WTC11 (cell line): ENCODE measurements around the gene MICAL3. TPM values are rescaled to one million over a fixed set of nuclear protein-coding genes. Genes with fewer than 3 reads are reported as not detected.

Source experiments
- ATAC-seq: fragments of 200-7000 bp; cut with Tn5 transposase; 2 replicates; pipeline ENCODE4 v1.10.0; 2021; ENCODE audit warnings: mild to moderate bottlenecking, moderate library complexity
- CTCF ChIA-PET: fragments of 300-600 bp; sonication (Branson Sonifier 250); formaldehyde crosslinking; loops from one replicate; lab custom pipeline; 2021; ENCODE audit warnings: antibody characterized with exemption; lab: Charles Lee
- POLR2A ChIA-PET: fragments of 350-600 bp; sonication (Branson Sonifier 250); formaldehyde crosslinking; loops from one replicate; lab custom pipeline; 2021; ENCODE audit warnings: antibody characterized with exemption; lab: Charles Lee
- DNase-seq: peaks from one replicate; pipeline ENCODE4 v3.0.0; 2021; ENCODE audit warnings: low spot score
- H3K27ac Mint-ChIP-seq: 2 replicates; pipeline ENCODE4 v1.8.0; 2021; ENCODE audit warnings: mixed read lengths
- H3K27me3 Mint-ChIP-seq: 2 replicates; pipeline ENCODE4 v1.8.0; 2021; ENCODE audit warnings: low read depth, mild to moderate bottlenecking, moderate library complexity, mixed read lengths
- H3K36me3 Mint-ChIP-seq: 2 replicates; pipeline ENCODE4 v1.8.0; 2021; ENCODE audit warnings: mixed read lengths
- H3K4me1 Mint-ChIP-seq: 2 replicates; pipeline ENCODE4 v1.8.0; 2022; ENCODE audit warnings: mixed read lengths
- H3K4me3 Mint-ChIP-seq: 2 replicates; pipeline ENCODE4 v1.8.0; 2021; ENCODE audit warnings: mild to moderate bottlenecking, moderate library complexity, mixed read lengths
- H3K9me3 Mint-ChIP-seq: 2 replicates; pipeline ENCODE4 v1.8.0; 2021; ENCODE audit warnings: mixed read lengths
- ATF2 ChIP-seq: sonication (generic); formaldehyde crosslinking; IDR thresholded peaks from 2 replicates; pipeline ENCODE4 v1.8.1; 2022; ENCODE audit warnings: low read depth, missing genetic modification reagents, borderline replicate concordance
- CTCF ChIP-seq: fragments of 200-600 bp; IDR thresholded peaks from 2 replicates; pipeline ENCODE4 v1.8.0; 2022; ENCODE audit warnings: antibody characterized with exemption
- EMX1 ChIP-seq: fragments of 250-450 bp; sonication (Bioruptor Pico); IDR thresholded peaks from 2 replicates; pipeline ENCODE4 v1.8.0; 2021; ENCODE audit warnings: mild to moderate bottlenecking
- ETV6 ChIP-seq: sonication (generic); formaldehyde crosslinking; IDR thresholded peaks from 2 replicates; pipeline ENCODE4 v1.8.1; 2022; ENCODE audit warnings: mild to moderate bottlenecking, missing genetic modification reagents
- FOXK1 ChIP-seq: sonication (generic); formaldehyde crosslinking; IDR thresholded peaks from 2 replicates; pipeline ENCODE4 v1.8.0; 2022; ENCODE audit warnings: mild to moderate bottlenecking, moderate library complexity, missing genetic modification reagents
- JUN ChIP-seq: sonication (generic); formaldehyde crosslinking; IDR thresholded peaks from 2 replicates; pipeline ENCODE4 v1.8.0; 2023; ENCODE audit warnings: mild to moderate bottlenecking, missing genetic modification reagents
- PRRX2 ChIP-seq: fragments of 250-450 bp; sonication (Bioruptor Pico); IDR thresholded peaks from 2 replicates; pipeline ENCODE4 v1.8.0; 2021; ENCODE audit warnings: mild to moderate bottlenecking
- SP1 ChIP-seq: sonication (generic); formaldehyde crosslinking; conservative IDR thresholded peaks from 2 replicates; pipeline ENCODE4 v1.8.1; 2022; ENCODE audit warnings: missing genetic modification reagents
- TEAD4 ChIP-seq: sonication (generic); formaldehyde crosslinking; IDR thresholded peaks from 2 replicates; pipeline ENCODE4 v1.8.0; 2022; ENCODE audit warnings: mild to moderate bottlenecking, missing genetic modification reagents
- TP53 ChIP-seq: sonication (generic); formaldehyde crosslinking; IDR thresholded peaks from 2 replicates; pipeline ENCODE4 v1.8.1; 2023; ENCODE audit warnings: mild to moderate bottlenecking, missing genetic modification reagents
- ZNF416 ChIP-seq: fragments of 250-450 bp; sonication (Bioruptor Pico); IDR thresholded peaks from 2 replicates; pipeline ENCODE4 v1.9.0; 2021; ENCODE audit warnings: mild to moderate bottlenecking, inconsistent platforms
- ZNF425 ChIP-seq: fragments of 250-450 bp; sonication (Bioruptor Pico); conservative IDR thresholded peaks from 2 replicates; pipeline ENCODE4 v1.9.0; 2021; ENCODE audit warnings: mild to moderate bottlenecking
- total RNA-seq: library from RNA; stranded (reverse); gene quantifications from 3 replicates; pipeline ENCODE4 v1.2.3, GENCODE V29; 2021
- TF ChIP-seq, protein P1 (sequence below): sonication (generic); formaldehyde crosslinking; IDR thresholded peaks from 2 replicates; pipeline ENCODE4 v1.8.0; 2022; ENCODE audit warnings: missing genetic modification reagents
- TF ChIP-seq, protein P2 (sequence below): sonication (generic); formaldehyde crosslinking; conservative IDR thresholded peaks from 2 replicates; pipeline ENCODE4 v1.8.1; 2023; ENCODE audit warnings: mild to moderate bottlenecking, low read depth, missing genetic modification reagents, moderate library complexity

The MICAL3 gene
- total RNA-seq, 1 experiment from 2014 or later: 41.2 TPM

DNA sequence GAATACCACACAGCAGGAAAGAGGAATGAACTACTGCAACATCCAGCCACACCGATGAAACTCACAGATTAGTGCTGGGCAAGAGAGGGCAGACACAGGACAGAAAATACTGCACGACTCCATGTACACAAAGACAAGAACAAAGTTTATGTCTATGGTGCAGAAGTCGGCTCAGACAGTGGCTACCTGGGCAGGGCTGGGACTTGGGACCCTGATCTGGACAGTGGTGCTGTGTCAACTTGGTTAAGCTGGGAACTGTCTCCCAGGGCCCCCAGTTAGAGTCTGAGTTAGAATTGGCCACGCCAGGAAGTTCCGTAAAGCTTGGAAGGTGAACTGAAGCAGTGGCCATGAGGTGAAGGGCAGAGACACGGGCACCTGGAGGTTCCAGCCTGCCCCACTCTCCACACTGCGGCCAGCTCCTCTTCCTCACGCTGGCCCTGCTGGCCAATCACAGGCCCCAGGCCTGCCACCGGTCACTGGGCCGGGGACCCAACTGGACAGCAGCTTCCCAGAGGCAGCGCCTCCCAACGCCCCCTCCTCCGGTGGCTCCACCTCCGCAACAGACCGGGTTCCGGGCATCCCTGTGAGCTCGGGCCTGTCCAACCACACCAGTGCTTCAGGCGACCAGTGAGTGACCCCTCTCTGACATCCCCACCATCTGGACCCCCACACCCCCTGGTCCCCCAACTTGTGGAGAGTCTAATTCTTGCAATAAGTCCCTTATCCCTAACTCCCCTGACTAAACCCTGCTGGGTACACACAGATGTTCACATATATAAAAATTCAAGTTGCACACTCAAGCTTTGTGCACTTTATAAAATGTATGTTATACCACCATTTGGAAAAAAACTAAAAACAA is 93.7 kb downstream of the MICAL3 start:
- Mint-ChIP-seq H3K27ac (0 out of 2 replicates have a peak overlapping the region, but pooled peaks have one; percentile 22), H3K36me3 (no peaks in the 10 kb centered on the region), H3K4me1 (peaks cover 9% of the 10 kb centered on the region; the same call in 1 of the 2 replicates), H3K9me3 (no peaks in the 10 kb centered on the region), H3K4me3 (no peak overlapping the region), H3K27me3 (no peaks in the 10 kb centered on the region)
- DNase-seq (no peak), ATAC-seq (no peak)
- ChIA-PET CTCF (interaction anchor here (1.6 kb wide), 1 partner anchor 145 kb away, joined by 5 read pairs; no protein-coding TSS in a partner anchor), POLR2A (no interaction called here)
- TF ChIP-seq JUN (CRISPR knock-in tag) (no peak), ZNF425 (no peak), ETV6 (CRISPR knock-in tag) (no peak), PRRX2 (CRISPR knock-in tag) (no peak), TEAD4 (CRISPR knock-in tag) (no peak), EMX1 (CRISPR knock-in tag) (no peak), ZNF416 (CRISPR knock-in tag) (no peak), TP53 (no peak), CTCF (no peak), FOXK1 (no peak), ATF2 (no peak), SP1 (no peak)
- TF ChIP-seq, protein P1, sequence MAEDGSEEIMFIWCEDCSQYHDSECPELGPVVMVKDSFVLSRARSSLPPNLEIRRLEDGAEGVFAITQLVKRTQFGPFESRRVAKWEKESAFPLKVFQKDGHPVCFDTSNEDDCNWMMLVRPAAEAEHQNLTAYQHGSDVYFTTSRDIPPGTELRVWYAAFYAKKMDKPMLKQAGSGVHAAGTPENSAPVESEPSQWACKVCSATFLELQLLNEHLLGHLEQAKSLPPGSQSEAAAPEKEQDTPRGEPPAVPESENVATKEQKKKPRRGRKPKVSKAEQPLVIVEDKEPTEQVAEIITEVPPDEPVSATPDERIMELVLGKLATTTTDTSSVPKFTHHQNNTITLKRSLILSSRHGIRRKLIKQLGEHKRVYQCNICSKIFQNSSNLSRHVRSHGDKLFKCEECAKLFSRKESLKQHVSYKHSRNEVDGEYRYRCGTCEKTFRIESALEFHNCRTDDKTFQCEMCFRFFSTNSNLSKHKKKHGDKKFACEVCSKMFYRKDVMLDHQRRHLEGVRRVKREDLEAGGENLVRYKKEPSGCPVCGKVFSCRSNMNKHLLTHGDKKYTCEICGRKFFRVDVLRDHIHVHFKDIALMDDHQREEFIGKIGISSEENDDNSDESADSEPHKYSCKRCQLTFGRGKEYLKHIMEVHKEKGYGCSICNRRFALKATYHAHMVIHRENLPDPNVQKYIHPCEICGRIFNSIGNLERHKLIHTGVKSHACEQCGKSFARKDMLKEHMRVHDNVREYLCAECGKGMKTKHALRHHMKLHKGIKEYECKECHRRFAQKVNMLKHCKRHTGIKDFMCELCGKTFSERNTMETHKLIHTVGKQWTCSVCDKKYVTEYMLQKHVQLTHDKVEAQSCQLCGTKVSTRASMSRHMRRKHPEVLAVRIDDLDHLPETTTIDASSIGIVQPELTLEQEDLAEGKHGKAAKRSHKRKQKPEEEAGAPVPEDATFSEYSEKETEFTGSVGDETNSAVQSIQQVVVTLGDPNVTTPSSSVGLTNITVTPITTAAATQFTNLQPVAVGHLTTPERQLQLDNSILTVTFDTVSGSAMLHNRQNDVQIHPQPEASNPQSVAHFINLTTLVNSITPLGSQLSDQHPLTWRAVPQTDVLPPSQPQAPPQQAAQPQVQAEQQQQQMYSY (CRISPR knock-in tag): no peak
- TF ChIP-seq, protein P2, sequence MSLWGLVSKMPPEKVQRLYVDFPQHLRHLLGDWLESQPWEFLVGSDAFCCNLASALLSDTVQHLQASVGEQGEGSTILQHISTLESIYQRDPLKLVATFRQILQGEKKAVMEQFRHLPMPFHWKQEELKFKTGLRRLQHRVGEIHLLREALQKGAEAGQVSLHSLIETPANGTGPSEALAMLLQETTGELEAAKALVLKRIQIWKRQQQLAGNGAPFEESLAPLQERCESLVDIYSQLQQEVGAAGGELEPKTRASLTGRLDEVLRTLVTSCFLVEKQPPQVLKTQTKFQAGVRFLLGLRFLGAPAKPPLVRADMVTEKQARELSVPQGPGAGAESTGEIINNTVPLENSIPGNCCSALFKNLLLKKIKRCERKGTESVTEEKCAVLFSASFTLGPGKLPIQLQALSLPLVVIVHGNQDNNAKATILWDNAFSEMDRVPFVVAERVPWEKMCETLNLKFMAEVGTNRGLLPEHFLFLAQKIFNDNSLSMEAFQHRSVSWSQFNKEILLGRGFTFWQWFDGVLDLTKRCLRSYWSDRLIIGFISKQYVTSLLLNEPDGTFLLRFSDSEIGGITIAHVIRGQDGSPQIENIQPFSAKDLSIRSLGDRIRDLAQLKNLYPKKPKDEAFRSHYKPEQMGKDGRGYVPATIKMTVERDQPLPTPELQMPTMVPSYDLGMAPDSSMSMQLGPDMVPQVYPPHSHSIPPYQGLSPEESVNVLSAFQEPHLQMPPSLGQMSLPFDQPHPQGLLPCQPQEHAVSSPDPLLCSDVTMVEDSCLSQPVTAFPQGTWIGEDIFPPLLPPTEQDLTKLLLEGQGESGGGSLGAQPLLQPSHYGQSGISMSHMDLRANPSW (CRISPR knock-in tag): no peak
